Eye (tissue), 1 donor: ENCODE data around the gene THRB.

ENCODE experiments used
- DNase-seq: peaks from one replicate; pipeline ENCODE4 v3.0.0-alpha.2; 2015

Gene THRB

GRCh38 chr3:24258260-24258659 is 236.4 kb downstream of the THRB start:
- no peak for DNase-seq

GRCh38 chr3:24255414-24255813 is 239.2 kb downstream of the THRB start:
- peak; percentile 49 for DNase-seq

GRCh38 chr3:24254649-24255048 is 240.0 kb downstream of the THRB start:
- no peak for DNase-seq

GRCh38 chr3:24253336-24253735 is 241.3 kb downstream of the THRB start:
- DNase-seq, result no peak

GRCh38 chr3:24249523-24249922 is 245.1 kb downstream of the THRB start:
- no peak for DNase-seq

GRCh38 chr3:24245056-24245455 is 249.6 kb downstream of the THRB start:
- DNase-seq, result no peak

GRCh38 chr3:24244491-24244890 is 250.2 kb downstream of the THRB start:
- DNase-seq, result no peak

GRCh38 chr3:24242012-24242698 is 252.5 kb downstream of the THRB start:
- peak; percentile 79 for DNase-seq

- no peak for DNase-seq
These were observed 254.3 kb downstream of the THRB start for GRCh38 chr3:24240306-24240705.

GRCh38 chr3:24237971-24238706 is 256.5 kb downstream of the THRB start:
- peak; percentile 90 for DNase-seq

GRCh38 chr3:24235121-24235520 is 259.5 kb downstream of the THRB start:
- no peak for DNase-seq

- DNase-seq, result no peak
These were observed 261.9 kb downstream of the THRB start for GRCh38 chr3:24232784-24233183.

- no peak for DNase-seq
These were observed 265.0 kb downstream of the THRB start for GRCh38 chr3:24229468-24230221.

GRCh38 chr3:24227635-24228034 is 267.0 kb downstream of the THRB start:
- DNase-seq, result no peak

- DNase-seq, result no peak
These were observed 268.3 kb downstream of the THRB start for GRCh38 chr3:24226397-24226796.

GRCh38 chr3:24225385-24225950 is 269.2 kb downstream of the THRB start:
- no peak for DNase-seq

GRCh38 chr3:24224666-24225384 is 269.8 kb downstream of the THRB start:
- no peak for DNase-seq

GRCh38 chr3:24222165-24222805 is 272.4 kb downstream of the THRB start:
- no peak for DNase-seq

- DNase-seq, result peak; percentile 39
These were observed 273.6 kb downstream of the THRB start for GRCh38 chr3:24220859-24221657.

GRCh38 chr3:24215502-24215901 is 279.1 kb downstream of the THRB start:
- DNase-seq, result no peak

GRCh38 chr3:24211381-24211780 is 283.3 kb downstream of the THRB start:
- peak; percentile 74 for DNase-seq
